Measurements from ENCODE around the gene PPARA.

The PPARA gene

DNA sequence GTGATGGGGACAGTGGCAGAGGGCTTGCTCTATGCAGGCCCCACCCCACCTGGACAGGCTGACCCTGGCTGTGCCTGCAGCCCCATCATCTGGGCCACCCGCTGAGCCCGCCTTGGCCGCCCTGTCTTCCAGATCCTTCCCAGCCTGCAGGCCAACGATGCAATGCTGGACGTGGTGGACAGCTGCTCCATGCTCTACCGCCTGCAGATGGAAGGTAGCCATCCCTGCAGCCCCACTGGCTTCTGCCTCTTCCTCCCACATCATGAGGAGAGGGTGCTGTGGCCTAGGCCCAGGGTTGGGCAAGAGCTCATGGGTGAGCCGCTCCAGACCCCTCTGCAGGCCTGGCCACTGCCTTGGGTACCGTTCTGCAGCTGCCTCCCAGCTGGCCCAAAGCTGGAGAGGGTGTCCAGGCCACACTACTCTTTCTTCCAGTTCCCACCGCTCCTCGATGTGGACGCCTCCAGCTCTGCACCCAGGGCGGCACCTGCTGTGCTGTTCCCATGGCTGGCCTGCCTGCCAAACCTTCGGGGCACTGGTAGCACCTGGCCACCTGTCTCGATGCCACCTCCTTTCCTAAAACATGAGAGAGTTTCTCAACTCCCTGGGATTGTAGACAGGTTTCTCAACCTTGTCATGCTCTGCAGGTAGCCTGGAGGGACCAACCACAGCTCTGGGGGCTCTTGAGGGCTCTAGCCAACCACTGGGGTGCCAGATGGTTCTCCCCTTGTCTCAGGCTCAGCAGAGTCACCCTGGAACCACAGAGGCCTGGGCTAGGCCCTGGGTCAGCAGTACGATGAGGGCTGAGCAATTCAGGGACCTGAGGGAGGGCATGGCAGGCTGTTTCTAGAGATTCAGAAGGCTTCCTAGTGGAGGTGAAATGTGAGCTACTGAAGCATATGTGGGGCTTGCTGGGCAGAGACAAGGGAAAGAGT is 136.9 kb downstream of the PPARA start:
- peak overlapping the region; percentile 91 to 95 for H3K4me3 Mint-ChIP-seq
- H3K27ac Mint-ChIP-seq, result peak overlapping the region; percentile 95
- DNase-seq (no peak), ATAC-seq (replicated peaks) (no peak)
- peaks cover under 1 to 1% of the 10 kb centered on the region in 2 donors for H3K9me3 Mint-ChIP-seq
- H3K27me3 Mint-ChIP-seq, result no peaks in the 10 kb centered on the region
- peaks cover 28 to 45% of the 10 kb centered on the region in 2 donors for H3K36me3 Mint-ChIP-seq
- H3K4me1 Mint-ChIP-seq, result peaks cover 16 to 45% of the 10 kb centered on the region in 2 donors

DNA sequence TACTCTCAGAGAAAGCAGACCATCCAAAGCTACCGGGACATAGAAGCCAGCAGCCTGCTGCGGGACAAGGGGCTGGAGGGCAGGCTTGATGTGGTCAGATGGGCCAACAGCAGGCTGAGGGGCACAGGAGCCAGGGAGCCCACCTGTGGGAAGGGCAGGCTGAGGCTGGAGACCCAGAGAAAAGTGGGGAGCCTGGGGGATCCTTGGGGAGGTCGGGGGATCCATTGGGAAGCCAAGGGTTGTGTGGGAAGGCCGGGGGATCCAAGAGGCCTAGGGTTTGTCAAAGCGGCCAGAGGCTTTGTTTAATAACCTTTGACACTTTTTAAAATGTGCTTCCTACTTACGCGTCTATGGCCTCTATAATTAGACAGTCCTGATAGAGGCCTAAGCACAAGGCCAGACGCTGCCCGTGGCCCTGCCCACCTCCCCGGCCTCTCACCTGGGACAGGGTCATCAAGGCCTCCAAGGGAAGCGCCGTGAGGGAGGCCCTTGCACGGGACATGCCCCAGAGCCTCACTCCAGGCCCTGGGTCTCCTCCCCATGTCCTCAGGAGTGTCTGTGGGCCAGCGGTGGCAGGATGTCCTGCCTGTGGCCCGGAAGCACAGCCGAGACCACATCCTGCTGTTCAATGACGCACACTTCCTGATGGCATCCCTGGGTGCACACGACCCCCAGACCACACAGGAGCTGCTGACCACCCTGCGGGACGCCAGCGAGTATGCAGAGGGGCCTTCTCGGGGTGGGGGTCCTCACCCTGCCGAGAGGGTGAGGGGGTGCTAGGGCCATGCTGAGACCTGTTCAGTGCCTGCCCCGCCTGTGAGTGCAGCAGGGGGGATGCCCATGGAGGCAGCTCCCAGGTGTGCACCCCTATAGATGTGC is 137.8 kb downstream of the PPARA start:
- ATAC-seq (replicated peaks) (peak; percentile 92 to 97), DNase-seq (peak; percentile 41)
- H3K4me3 Mint-ChIP-seq, result peak overlapping the region; percentile 91 to 95
- no peaks in the 10 kb centered on the region for H3K27me3 Mint-ChIP-seq
- peaks cover 4 to 5% of the 10 kb centered on the region in 2 donors for H3K9me3 Mint-ChIP-seq
- H3K4me1 Mint-ChIP-seq, result peaks cover 23 to 54% of the 10 kb centered on the region in 2 donors
- H3K27ac Mint-ChIP-seq, result peak overlapping the region; percentile 95
- peaks cover 33 to 49% of the 10 kb centered on the region in 2 donors for H3K36me3 Mint-ChIP-seq

DNA sequence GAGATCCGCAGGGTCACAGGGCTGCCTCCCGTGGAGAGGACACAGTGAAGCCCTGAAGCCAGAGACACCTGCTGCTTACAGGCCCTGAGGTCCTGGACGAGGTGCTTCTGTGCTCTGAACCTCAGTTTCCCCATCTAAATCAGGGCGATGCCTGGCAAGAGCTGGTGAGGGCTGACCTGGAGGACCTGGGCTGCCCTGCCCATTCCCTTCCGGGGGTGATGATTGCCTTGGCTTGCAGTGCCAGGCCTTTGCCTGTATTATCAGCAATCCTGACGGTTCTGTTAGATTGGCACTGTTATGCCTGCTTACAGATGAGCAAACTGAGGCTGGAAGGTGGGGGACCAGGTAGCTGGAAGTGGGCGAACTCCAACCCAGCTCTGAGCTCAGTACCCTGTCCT is 138.5 kb downstream of the PPARA start:
- Mint-ChIP-seq H3K27ac (peak overlapping the region; percentile 95), H3K27me3 (no peaks in the 10 kb centered on the region), H3K4me1 (peaks cover 29 to 61% of the 10 kb centered on the region in 2 donors), H3K9me3 (peaks cover 4 to 5% of the 10 kb centered on the region in 2 donors), H3K4me3 (peak overlapping the region; percentile 91 to 95), H3K36me3 (peaks cover 35 to 49% of the 10 kb centered on the region in 2 donors)
- no peak for ATAC-seq (replicated peaks)
- no peak for DNase-seq

DNA sequence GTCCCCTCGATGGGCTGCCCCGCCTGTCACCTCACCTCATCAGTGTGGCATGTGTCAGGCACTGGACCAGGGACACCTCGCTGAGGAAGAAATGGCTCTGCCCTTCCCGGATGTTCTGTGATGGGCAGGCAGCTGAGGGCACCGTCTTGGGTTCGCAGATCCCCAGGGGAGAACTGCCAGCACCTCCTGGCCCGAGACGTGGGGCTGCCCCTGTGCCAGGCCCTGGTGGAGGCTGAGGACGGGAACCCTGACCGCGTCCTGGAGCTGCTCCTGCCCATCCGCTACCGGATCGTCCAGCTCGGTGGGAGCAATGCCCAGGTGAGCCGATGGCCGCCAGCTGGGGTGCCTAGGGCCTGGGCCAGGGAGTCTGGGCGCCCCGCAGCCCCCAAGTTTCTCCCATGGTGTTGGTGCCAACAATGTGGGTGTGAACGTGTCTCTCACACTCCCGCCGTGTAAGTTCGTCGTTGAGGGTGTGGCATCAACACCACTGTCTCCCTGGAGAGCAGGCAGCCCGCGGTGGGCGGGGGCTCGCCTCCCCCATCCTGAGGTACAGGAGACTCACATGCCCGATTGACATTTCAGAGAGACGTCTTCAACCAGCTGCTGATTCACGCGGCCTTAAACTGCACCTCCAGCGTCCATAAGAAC is 139.0 kb downstream of the PPARA start:
- H3K27ac Mint-ChIP-seq, result peak overlapping the region; percentile 14
- no peak for DNase-seq
- no peaks in the 10 kb centered on the region for H3K27me3 Mint-ChIP-seq
- H3K4me1 Mint-ChIP-seq, result peaks cover 29 to 65% of the 10 kb centered on the region in 2 donors
- peak overlapping the region in 1 of 2 donors; percentile 25 for H3K4me3 Mint-ChIP-seq
- peaks cover 35 to 43% of the 10 kb centered on the region in 2 donors for H3K36me3 Mint-ChIP-seq
- ATAC-seq (replicated peaks), result no peak
- H3K9me3 Mint-ChIP-seq, result peaks cover 4 to 5% of the 10 kb centered on the region in 2 donors

DNA sequence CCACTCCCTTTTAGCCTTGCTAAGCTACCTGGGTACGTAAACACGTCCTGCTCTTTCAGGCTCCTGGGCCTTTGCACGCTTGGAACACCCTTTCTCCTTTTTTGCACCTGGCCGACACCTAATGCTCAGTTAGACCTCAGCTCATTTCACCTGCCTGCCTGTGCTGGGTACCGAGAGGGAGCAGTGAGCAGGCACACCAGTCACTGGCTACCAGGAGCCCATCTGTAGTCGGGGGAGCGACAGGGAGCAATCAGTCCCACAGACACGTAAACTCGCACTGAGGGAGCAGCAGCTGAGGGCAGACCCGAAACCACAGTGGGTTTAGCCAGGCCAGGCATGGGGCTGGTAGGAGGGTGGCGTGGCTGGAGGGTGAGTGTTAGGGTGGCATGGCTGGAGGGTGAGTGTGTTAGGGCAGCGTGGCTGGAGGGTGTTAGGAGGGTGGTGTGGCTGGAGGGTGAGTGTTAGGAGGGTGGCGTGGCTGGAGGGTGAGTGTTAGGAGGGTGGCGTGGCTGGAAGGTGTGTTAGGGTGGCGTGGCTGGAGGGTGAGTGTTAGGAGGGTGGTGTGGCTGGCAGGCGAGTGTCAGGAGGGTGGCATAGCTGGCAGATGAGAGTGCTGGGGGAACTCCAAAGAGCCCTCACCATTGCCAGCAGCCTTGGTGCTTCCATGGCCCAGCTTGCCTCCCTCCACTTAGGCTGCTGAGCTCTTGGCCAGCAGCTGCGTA is 140.0 kb downstream of the PPARA start:
- peaks cover 35 to 39% of the 10 kb centered on the region in 2 donors for H3K36me3 Mint-ChIP-seq
- DNase-seq, result no peak
- peaks cover 4 to 5% of the 10 kb centered on the region in 2 donors for H3K9me3 Mint-ChIP-seq
- ATAC-seq (replicated peaks), result no peak
- H3K27me3 Mint-ChIP-seq, result no peaks in the 10 kb centered on the region
- no peak overlapping the region for H3K4me3 Mint-ChIP-seq
- H3K27ac Mint-ChIP-seq, result peak overlapping the region; percentile 68
- H3K4me1 Mint-ChIP-seq, result peaks cover 32 to 68% of the 10 kb centered on the region in 2 donors

DNA sequence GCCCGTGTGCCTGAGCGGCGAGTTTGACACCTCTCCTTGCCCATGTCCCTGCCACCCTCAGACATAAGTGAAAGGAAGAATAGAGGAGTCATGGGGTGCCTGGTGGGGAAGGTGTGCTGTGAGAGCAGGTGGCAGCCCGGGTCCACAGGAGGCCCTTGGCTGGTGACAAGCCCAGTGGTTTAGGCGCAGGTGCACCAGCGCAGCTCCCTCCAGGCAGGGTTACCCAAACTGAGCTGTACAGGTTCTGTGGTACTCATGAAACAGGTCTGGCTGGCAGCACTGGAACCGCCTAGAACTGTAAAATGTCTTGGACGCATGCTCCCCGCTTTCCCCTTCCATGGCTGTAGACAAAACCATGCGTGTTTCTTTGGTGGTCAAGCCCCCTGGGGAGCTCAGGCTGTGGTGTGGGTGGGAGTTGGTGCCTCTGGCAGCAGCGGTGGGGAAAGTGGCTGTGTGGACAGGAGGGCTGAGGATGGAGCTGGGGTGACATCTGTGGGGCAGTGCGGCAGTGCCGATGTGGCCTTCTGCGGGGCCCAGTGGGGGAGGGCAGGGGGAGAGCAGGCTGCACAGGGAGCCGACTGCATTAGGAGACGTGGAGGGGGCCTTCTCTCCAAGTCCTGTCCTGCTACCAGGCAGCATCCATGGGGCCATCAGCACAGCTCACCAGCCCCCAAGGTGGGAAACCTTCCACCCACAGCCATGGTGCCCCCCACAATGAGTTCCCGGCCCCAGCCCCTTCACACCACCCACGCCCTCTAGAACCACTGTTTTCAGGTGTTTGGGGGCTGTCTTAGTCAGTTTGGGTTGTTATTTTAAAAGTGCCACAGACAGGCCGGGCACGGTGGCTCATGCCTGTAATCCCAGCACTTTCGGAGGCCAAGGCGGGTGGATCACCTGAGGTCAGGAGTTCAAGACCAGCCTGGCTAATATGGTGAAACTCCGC is 140.8 kb downstream of the PPARA start:
- no peaks in the 10 kb centered on the region for H3K27me3 Mint-ChIP-seq
- peaks cover 33 to 35% of the 10 kb centered on the region in 2 donors for H3K36me3 Mint-ChIP-seq
- peaks cover 38 to 72% of the 10 kb centered on the region in 2 donors for H3K4me1 Mint-ChIP-seq
- peaks cover 4 to 5% of the 10 kb centered on the region in 2 donors for H3K9me3 Mint-ChIP-seq
- ATAC-seq (replicated peaks), result no peak
- H3K27ac Mint-ChIP-seq, result peak overlapping the region; percentile 68
- no peak overlapping the region for H3K4me3 Mint-ChIP-seq
- DNase-seq, result no peak

GRCh38 chr22:46292173-46292572 is 141.8 kb downstream of the PPARA start:
- Mint-ChIP-seq H3K27me3 (no peaks in the 10 kb centered on the region), H3K9me3 (peaks cover 4 to 5% of the 10 kb centered on the region in 2 donors), H3K27ac (peak overlapping the region; percentile 68), H3K4me1 (peaks cover 42 to 68% of the 10 kb centered on the region in 2 donors), H3K4me3 (no peak overlapping the region), H3K36me3 (peaks cover 31 to 35% of the 10 kb centered on the region in 2 donors)
- no peak for DNase-seq
- no peak for ATAC-seq (replicated peaks)

DNA sequence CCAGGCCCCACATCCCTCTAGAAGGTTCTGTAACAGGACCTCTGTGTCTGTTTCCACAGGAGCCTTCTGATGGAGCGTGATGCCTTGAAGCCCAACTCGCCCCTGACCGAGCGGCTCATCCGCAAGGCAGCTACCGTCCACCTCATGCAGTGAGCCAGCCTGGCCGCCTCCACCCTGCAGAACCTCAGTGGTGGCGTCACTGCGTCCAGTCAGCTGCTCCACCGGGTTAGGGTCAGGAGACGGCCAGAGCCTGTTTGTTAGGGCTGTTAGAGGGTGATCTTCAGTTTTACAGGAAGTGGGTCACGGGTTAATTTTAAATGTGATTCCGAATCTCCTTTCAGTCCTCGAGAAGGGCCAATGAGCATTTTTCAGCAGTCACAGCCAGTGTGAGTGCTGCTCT is 142.4 kb downstream of the PPARA start:
- DNase-seq, result no peak

More for the DNA sequence above, 142.4 kb downstream of the PPARA start:
- Mint-ChIP-seq H3K4me1 (peaks cover 42 to 68% of the 10 kb centered on the region in 2 donors), H3K9me3 (peaks cover 4 to 5% of the 10 kb centered on the region in 2 donors), H3K4me3 (no peak overlapping the region), H3K27ac (peak overlapping the region; percentile 69), H3K27me3 (no peaks in the 10 kb centered on the region), H3K36me3 (peaks cover 26 to 30% of the 10 kb centered on the region in 2 donors)
- no peak for ATAC-seq (replicated peaks)

Measured in stimulated activated naive B cell treated with anti-CD40 and anti-IgM and Interleukin-4, amounts not matched to agents 10 μg/mL and 1 μg/mL and 100 μg/mL, for 72 hours (primary cell).